Germinal center (tissue), 1 donor: Measurements from ENCODE around the gene CBLIF.
"Not testable (repeated sequence)": the region's sequence is repeated elsewhere in the genome, so short reads cannot be mapped to it uniquely, and the experiment has no call there.

ENCODE experiments used
- DNase-seq: peaks from one replicate; pipeline ENCODE4 v3.0.0; 2012; ENCODE audit warnings: mixed read lengths, low spot score

Gene CBLIF

DNA sequence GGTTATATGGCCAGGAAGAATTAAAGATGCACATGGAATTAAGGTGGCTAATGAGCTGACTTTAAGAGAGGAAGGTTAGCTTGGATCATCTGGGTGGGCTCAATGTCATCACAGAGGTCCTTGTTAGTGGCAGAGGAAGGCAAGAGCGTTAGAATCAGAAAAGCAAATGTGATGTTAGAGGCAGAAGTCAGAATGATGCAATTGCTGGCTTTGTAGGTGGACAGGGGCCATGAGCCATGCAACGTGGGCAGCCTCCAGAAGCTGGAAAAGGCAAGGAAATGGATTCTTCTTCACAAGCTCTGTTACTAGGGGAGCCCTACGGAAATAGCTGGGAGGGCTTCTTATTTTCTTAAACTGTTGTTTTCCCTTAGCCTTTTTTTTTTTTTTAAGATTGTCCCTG lies 2.3 kb upstream of the CBLIF start:
- DNase-seq = no peak

DNA sequence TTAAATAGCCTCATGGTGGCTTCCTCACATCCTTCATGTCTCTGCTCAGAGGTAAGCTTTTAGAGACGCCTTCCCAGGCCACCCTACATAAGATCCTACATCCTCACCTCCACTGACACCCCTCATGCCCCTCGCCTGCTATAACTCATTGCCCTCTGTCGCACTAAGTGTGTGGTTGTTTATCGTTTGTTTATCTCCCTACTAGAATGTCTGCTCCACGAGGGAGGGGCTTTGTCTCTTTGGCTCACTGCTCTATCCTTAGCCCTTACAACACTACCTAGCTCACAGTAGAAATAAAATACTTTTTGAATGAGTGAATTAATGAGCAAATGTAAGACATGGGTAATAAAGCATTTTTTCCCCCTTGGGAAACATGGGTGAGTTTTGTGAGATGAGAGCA lies 1.3 kb upstream of the CBLIF start:
- no peak for DNase-seq

DNA sequence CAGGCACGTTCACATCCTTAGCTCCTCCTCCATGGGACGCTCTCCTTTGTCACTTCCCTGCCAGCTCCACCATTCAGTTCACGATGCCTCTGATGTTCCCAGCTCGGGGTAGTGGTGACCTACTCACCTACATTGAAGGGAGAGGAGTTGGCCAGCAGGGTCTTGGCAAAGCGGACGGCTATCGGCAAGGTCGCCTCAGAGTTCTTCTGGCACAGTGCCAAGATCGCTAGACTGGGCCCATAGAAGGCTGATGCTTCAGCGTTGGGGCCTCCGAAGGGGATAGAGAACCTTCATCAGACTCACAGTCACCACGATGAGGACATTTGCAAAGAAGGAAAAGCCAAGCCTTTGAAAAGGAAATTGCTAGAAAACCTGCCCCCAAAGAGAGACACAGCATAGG lies 3.0 kb downstream of the CBLIF start:
- no peak for DNase-seq

DNA sequence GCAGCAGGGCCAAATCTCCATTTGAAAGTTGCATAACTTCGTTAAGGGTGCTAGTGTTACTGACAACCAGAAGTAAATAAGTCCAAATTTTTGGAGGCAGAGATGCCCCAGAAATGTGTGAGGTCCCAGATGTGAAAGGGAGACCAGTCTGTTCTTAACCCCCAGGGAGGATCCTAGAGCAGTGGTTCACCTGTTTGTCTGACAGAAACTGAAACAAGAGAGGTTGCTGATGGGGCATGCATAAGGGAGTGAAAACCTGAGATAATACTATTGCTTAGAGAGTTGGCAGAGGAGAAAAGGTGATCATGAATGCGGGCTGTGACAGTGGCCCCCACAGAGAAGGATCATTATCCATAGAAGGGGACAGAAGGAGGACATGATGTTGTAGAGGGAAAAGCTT lies 3.8 kb downstream of the CBLIF start:
- no peak for DNase-seq

DNA sequence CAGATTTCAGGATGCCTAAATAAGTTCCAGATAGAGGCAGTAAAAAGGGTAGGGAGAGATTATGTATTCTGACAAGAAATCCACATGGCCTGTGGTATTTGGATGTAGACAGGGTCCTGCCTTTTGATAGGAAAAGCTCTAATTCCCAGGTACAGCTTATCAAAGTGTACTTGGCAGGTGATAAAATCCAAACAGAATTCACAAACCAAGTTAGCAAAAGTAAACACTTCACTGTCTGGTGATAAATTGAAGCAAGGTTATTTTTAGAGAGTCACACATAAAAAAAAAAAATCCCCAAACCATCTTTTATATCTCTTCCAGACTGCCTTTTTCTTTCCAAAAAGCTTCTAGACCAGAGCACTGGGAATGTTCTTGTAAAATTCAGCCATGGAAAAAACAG lies 5.7 kb downstream of the CBLIF start:
- no peak for DNase-seq

DNA sequence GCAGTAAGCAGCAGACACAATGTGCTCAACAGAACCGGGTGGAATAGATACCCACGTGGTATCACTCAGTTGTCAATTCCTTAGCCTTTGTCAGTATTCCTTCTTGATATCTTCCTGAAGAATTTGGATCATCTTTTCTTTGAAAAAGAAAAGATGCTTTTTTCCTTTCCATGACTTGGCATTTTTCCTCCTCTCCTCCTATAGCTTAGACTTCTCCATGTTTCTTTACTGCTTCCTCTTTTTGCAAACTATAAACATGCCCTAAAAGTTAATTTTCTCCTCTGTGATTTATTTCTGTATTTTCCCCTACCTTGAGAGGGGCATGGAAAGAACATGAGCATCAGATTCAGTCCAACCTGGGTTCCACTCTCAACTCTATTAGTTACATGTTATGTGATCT lies 11.7 kb downstream of the CBLIF start:
- no peak for DNase-seq

DNA sequence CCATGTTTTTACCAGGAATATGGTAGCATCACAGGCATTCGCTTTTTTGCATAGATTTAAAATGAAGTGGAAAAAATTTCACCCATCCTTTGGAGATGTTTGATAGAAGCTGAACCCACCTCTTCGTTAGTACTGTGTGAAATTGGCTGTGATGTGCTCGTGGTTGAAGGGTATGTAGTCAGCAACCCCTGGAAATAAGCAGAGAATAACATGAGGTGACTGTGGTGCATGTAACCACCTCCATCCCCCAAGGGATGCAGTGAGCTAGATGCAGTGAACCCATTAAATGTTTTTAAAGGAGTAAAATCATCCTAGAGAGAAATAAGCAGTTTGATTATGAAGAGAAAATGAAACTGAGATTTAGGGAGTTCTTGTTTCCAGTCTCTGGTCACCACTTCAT lies 15.9 kb downstream of the CBLIF start:
- no peak for DNase-seq

DNA sequence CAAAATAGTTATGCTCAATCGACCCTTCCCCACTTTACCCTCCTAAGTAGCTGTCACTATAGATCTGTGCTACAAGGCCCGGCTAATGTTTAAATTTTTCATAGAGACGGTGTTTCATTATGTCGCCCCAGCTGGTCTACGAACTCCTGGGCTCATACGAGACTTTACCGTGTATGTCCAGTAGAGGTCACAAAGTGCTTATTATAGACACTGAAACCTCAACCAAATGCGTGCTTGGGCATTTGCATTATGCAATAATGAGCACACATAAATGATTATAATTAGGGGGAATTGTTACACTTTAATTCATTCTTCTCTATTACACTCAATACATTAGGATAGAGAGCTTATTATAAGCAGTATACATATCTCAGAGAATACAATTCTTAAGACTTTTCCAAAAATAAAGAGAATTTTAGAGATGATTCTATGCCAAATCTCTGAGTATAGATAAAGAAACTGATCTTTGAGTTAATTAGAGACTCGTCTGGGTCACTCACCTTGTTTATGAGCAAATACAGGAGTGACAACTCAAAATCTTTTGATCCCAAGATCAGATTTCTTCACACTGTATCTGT lies 22.2 kb downstream of the CBLIF start:
- DNase-seq = peak; percentile 15

DNA sequence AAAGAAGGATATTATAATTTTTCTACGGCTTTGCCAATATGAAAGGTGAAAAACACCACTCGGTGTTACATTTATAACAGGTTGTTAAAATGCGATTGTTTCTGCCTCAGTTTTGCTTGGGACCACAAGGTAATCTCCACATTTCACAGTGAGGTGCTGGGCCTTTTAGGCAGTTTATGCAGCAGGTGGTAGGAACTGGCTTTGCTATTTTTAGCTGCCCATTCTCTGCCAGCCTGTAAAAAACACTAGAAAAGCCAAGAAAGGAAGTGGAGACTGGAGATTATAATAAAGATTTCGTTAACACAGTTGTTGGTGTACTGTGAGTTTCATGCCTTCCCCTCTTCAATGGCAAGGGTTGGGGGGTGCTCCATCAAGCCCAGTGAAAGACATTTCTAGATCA lies 26.7 kb downstream of the CBLIF start:
- peak; percentile 21 for DNase-seq

DNA sequence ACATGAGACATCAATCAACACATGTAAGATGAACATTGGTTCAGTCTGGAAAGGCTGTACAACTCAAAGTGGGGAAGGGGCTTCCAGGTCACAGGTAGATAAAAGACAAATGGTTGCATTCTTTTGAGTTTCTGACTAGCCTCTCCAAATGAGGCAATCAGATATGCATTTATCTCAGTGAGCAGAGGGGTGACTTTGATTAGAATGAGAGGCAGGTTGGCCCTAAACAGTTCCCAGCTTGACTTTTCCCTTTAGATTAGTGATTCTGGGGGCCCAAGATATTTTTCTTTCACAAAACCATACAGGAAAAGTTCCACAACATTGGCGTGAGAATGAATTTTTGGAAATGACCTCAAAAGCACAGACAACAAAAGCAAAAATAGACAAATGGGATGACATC lies 28.9 kb downstream of the CBLIF start:
- not testable (repeated sequence) for DNase-seq

DNA sequence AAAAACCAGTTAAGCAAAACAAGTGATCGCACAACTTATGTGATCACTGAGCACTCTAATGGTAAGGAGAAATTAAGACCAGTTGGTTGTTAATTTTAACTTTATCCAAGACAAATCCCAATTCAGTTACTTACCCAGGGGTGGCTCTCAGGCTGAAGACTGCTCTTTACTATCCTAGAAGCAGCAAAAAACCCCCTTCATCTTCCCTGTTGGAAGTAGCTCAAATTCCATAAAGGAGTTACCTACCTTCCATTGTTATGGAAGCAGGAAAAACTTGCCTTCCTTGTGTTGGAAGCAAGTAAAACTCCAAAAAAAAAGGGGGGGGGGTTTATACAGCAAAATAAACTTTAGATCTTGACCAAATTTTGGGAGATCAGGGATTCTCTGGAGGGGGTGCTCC lies 29.5 kb downstream of the CBLIF start:
- no peak for DNase-seq

DNA sequence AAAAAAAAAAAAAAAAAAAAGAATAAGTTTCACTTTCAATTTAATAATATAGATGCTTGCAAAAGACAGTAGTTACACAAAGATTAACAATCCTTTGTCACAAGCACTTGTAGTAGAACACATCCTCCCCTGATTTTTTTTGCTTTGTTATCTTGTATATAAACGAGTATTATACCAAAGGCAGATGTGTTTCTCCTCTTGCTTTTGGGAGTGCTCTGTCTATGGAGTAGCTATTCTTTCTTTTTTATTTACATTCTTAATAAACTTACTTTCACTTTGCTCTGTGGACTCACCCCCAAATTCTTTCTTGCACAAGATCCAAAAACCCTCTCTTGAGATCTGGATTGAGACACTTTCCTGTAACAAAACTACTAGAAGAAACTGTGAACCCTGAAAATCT lies 31.3 kb downstream of the CBLIF start:
- no peak for DNase-seq

DNA sequence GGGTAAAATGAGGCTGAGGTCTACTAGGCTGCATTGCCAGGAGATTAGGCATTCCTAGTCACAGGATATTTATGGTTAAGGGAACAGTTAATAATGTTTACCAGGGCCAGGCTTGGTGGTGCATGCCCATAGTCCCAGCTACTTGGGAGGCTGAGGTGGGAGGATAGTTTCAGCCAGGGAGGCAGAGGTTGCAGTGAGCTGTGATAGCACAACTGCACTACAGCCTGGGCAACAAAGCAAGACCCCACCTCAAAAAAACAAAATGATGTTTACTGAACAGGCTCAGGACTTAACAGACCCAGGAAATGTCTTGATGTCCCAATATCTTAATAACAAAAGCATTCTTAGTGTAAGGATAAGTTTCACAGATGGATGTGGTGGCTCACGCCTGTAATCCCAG lies 31.9 kb downstream of the CBLIF start:
- no peak for DNase-seq

DNA sequence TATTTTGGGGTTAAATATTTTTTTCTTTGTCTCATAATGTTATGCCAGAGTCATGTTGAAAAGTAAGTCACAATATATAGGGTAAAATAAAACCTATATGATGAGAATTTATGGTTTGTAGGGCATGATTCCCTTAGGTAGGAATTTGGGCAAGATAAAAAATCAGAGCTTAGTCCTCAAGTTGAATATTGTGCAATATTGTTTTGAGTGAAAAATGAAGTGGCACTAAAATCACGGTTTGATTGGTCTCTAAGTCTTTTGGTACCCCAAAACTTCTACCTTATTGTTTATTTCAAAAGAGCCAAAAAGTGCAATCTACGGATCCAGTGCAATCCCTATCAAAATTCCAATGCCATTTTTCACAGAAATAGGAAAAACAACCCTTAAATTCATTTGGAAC lies 33.1 kb downstream of the CBLIF start:
- DNase-seq = no peak

DNA sequence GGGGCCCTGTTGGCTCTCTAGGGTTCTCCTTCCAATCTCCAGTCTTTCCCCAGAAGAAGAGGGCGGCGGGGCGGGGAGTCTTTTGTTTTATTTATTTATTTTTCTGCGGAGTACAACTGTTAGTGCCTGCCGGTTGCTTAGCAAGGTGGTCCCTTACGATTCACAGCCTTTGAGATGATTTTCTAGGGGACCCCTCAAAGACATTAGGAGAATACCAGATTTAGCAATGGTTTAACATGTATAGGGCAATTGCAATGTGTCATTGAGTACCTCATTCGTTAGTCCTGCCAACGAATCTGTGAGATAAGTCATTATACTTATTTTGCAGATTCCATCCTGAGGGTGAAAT lies 34.4 kb downstream of the CBLIF start:
- DNase-seq = no peak

DNA sequence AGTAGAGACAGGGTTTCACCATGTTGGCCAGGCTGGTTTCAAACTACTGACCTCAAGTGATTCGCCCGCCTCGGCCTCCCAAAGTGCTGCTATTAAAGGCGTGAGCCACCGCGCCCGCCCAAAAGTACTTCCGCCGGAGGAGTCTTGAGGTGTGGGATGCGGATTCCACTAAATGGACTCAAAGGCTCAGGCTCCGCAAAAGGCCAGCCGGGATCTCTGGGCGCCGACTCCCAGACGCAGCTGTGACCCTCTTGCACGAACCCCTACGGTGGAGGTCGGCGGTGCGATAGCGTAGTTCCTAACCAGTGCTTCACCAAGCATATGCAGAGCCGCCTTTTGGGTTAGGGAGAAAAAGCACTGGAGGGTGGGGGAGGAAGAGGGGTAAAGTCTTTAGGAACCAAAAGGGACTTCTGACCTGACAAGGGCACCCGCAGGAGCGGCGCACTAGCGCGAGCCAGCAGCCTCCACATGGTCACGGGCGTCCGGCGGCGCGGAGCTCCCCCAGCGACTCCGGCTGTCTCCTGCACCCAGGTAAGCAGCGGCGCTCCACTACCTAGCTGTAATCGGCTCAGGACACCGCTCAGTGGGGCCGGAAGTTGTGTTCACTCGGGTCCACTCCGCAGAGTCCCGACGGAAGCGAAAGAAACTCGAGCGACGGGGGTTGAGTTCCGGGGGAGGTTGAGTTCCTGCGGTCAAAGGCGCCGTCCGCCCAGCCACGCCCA lies 34.9 kb downstream of the CBLIF start, which contains the start of gene MRPL16:
Gene MRPL16, minus strand, starts transcription at position 590 of the 722 bp plus-strand sequence. Its CDS starts 120 bp downstream, at position 470.
- peak; percentile 89 for DNase-seq

DNA sequence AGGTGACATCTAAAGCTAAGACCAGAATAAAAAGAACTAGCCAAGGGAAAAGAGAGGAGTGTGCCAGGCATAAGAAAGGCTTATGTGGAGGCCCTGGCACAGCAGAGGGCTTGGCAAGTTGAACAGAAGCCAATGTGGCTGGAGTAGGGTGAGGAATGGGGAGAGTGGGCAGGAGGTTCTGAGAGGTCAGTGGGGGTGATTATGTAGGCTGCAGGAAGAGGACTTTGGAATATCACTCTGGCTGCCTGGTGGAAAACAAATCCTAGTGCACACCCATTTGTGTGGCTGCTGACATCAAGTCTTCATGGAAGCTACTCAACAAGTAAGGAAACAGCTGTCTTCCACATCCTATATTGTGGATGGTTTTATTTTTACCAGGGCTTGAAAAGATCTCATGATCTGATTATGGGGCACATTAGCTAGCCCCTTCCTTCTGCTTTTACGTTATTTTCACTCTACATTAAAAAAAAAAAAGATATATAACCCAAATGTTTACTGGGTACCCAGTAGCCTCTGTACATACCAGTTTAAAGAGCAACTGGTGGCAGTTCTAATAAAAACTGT lies 38.2 kb downstream of the CBLIF start:
- no peak for DNase-seq

DNA sequence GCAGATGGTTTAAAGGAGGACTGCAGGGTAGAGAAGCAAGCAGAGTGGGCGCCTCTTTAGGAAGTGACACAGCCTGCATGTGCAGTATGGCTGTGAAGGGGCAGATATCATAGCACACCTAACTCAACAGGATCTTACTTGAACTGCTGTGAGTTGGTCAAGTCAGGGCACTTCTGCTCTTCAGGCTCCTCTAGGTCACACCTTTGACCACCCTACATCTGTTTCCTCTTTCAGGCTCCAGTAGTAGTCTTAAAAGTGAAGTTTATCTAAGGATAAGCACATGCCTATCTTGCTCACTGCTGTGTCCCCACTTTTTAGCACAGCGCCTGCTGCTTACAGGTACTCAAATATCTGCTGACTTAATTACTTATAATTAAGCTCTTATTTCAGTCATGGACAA lies 41.2 kb downstream of the CBLIF start:
- no peak for DNase-seq

DNA sequence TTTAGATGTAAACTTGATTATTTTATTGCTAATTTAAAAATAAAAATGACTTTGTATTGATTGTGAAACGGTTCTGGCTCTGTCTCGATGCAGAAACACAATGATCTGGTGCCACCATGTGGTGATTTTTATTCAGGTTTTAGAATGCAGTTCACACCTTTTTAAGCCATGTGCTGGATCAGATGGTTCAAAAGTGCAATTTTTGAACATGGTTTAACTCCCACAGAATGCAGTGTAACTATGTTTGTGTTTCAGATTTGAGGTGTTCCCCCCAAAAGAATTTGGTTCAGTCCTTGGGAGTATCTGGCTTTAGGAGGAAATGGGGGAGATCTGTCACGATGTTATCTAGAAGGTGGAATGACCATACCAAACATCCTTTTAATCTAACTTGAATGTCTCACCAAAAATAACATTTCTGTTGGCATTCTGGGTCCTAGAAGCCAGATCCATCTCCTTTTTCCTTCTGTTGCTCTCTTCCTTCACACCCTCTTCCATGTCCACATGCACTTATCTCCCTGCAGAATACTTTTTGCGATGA lies 42.6 kb downstream of the CBLIF start:
- peak; percentile 36 for DNase-seq

DNA sequence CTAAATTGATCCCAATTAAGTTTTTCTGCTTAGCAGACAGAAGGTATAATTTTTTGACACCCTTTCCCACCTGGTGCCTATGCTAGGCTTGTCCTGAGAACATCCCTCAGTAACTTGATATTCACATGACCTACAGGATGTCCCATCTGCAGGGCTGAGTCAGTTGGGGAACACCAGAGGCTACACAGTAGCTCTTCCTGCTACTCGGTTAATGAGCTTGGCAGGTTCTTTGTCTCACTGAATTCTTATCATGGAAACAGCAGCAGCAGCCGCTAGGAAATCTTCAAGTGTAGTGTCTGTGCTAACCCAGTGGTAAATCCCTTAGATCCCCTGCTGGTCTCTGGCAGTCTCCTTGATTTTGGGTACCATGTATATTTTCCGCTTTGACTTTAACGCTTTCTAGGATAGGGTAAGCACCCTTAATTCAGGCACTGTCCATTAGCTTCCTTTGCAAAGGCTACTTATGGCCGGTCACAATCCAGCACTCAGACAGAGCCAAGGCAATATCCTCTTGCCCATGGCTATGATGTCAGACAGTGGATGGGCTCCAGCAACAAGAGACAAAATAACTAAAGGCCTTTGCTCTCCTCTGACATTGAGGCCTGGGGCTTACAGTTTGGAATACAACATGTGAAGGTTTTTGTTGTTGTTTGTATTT lies 43.2 kb downstream of the CBLIF start:
- DNase-seq = no peak

DNA sequence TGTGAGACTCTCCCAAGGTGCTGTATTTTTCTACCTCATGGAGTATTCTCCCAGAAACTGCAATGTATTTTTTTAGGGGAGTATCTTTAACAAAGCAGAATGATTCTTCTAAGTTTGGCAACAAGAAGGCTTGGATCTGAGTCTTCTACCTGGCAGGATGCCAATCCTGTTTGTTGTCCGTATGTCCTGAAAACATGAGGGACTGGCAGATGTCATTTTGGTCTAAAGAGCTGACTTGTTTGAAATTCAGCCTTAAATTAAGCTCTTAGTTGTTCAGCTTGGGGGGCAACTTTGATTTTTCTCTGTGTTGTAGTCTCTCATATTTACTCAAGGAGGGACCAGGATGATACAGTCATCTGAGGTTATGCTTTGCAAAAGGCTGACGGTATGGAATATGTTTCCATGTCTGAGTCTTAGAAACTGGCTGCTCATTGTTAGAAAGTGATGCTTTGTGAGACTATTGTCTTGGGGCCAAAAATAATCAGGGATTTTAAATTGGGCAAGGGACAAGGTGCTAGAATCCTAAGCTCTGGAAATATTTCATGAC lies 44.1 kb downstream of the CBLIF start:
- DNase-seq = no peak

DNA sequence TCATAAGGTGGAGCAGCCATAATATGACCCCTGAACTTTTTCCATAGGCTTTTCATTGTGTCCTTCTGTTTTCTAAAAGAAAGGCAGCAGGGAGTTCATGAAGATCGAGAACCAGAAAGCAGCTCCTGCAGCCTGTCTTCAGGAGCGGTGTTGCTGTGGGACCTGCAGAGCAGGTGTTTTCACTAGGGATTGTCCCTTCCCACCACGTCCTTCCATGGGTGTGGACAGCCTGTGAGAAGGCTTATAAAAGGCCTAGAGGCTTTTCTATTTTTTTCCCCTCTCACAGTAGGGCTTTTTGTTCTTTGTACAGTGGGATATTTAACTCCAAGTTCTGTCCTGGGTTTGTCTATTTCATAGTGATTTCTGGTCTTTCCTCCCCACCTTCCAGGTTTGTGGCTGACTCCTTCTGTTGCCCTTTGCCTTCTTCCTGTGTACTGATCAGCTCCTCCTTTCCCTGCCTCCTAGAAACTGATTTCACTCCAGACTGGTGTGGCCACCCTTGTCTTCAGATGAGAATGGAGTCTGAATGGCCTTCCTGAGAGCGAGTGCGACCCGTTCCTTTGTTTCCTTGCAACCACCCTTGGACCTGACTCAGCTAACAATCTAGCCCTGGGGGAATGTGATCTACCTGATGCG lies 44.8 kb downstream of the CBLIF start:
- DNase-seq = no peak
